ENCODE results near the gene CEACAM19.

Gene CEACAM19

GRCh38 chr19:44726465-44726864, 55.2 kb downstream of the CEACAM19 start:
- no peak overlapping the region for H3K4me3 ChIP-seq (ENCODE audit: low read depth, low read length)
- no peak for TF ChIP-seq CTCF (IDR thresholded peaks at IDR 0.05; ENCODE audit: low read depth, low read length)

- no peak overlapping the region for H3K4me3 ChIP-seq (ENCODE audit: low read depth, low read length)
- TF ChIP-seq CTCF (IDR thresholded peaks at IDR 0.05; ENCODE audit: low read depth, low read length): no peak
Observed at GRCh38 chr19:44728178-44728577, 56.9 kb downstream of the CEACAM19 start.

GRCh38 chr19:44729516-44730033, 58.3 kb downstream of the CEACAM19 start:
- H3K4me3 ChIP-seq (ENCODE audit: low read depth, low read length): no peak overlapping the region
- no peak for TF ChIP-seq CTCF (IDR thresholded peaks at IDR 0.05; ENCODE audit: low read depth, low read length)

GRCh38 chr19:44731081-44731480, 59.8 kb downstream of the CEACAM19 start:
- H3K4me3 ChIP-seq (ENCODE audit: low read depth, low read length): no peak overlapping the region
- TF ChIP-seq CTCF (IDR thresholded peaks at IDR 0.05; ENCODE audit: low read depth, low read length): no peak

GRCh38 chr19:44731622-44732021, 60.3 kb downstream of the CEACAM19 start:
- TF ChIP-seq CTCF (IDR thresholded peaks at IDR 0.05; ENCODE audit: low read depth, low read length): no peak
- no peak overlapping the region for H3K4me3 ChIP-seq (ENCODE audit: low read depth, low read length)

GRCh38 chr19:44732235-44733014, 61.1 kb downstream of the CEACAM19 start:
- no peak for TF ChIP-seq CTCF (IDR thresholded peaks at IDR 0.05; ENCODE audit: low read depth, low read length)
- no peak overlapping the region for H3K4me3 ChIP-seq (ENCODE audit: low read depth, low read length)

All from WI38 (cell line).